Common myeloid progenitor, CD34-positive (primary cell): ENCODE results near the gene MAP3K15.

Experiments used
- CTCF ChIA-PET: fragments of 350-600 bp; sonication (Branson Sonifier 250); formaldehyde crosslinking; loops from one replicate; lab custom pipeline; 2021; ENCODE audit warnings: antibody characterized with exemption; lab: Charles Lee
- POLR2A ChIA-PET: fragments of 350-600 bp; sonication (Branson Sonifier 250); formaldehyde crosslinking; loops from one replicate; lab custom pipeline; 2021; ENCODE audit warnings: antibody characterized with exemption; lab: Charles Lee
- DNase-seq, 3 donors: peaks; one replicate each; pipeline versions ENCODE4 v3.0.0 to v3.0.0-alpha.2; 2013
- H3K27ac ChIP-seq, 2 experiments: 1 replicate in 1 of 2; 2 replicates in 1 of 2; pipeline ENCODE4 v1.7.0; 2013; ENCODE audit warnings: inconsistent platforms in 2 of 2, low read length in 2 of 2, mild to moderate bottlenecking in 2 of 2, low read depth in 1 of 2, moderate library complexity in 1 of 2; ENCODE audit not compliant: severe bottlenecking in 2 of 2, insufficient read depth in 1 of 2, poor library complexity in 1 of 2
- H3K27me3 ChIP-seq, 5 experiments: replicated peaks in 2 of 5; 1 replicate in 3 of 5; 2 replicates in 2 of 5; pipeline versions ENCODE4 v1.6.1 to v1.7.0; 2013; ENCODE audit warnings: low read length in 4 of 5, mild to moderate bottlenecking in 2 of 5, moderate library complexity in 2 of 5, inconsistent platforms in 1 of 5; ENCODE audit not compliant: insufficient read depth in 5 of 5, control insufficient read depth in 4 of 5
- H3K36me3 ChIP-seq, 4 experiments: 1 replicate in 2 of 4; 2 replicates in 2 of 4; pipeline versions ENCODE4 v1.6.1 to v1.7.0; 2013; ENCODE audit warnings: low read length in 3 of 4, control low read depth in 1 of 4, mild to moderate bottlenecking in 1 of 4; ENCODE audit not compliant: control insufficient read depth in 4 of 4, insufficient read depth in 4 of 4
- H3K4me1 ChIP-seq, 4 experiments: 1 replicate in 3 of 4; 2 replicates in 1 of 4; pipeline versions ENCODE4 v1.6.1 to v1.7.1; 2013; ENCODE audit warnings: low read length in 3 of 4, mild to moderate bottlenecking in 3 of 4, control low read depth in 1 of 4, inconsistent platforms in 1 of 4, moderate library complexity in 1 of 4; ENCODE audit not compliant: control insufficient read depth in 4 of 4, insufficient read depth in 4 of 4; ENCODE audit errors: control extremely low read depth in 1 of 4
- H3K4me3 ChIP-seq, 7 experiments: 1 replicate in 4 of 7; 2 replicates in 3 of 7; pipeline versions ENCODE4 v1.5.1 to v1.7.0; 2013; ENCODE audit warnings: mild to moderate bottlenecking in 7 of 7, low read length in 6 of 7, moderate library complexity in 6 of 7, inconsistent platforms in 2 of 7, low read depth in 2 of 7, control low read depth in 1 of 7; ENCODE audit not compliant: insufficient read depth in 4 of 7, control insufficient read depth in 1 of 7; ENCODE audit errors: extremely low read depth in 1 of 7
- H3K9me3 ChIP-seq, 5 experiments: 1 replicate in 4 of 5; 2 replicates in 1 of 5; pipeline versions ENCODE4 v1.6.1 to v1.7.1; 2013; ENCODE audit warnings: low read length in 4 of 5, mild to moderate bottlenecking in 2 of 5, inconsistent platforms in 1 of 5, low read depth in 1 of 5, moderate library complexity in 1 of 5; ENCODE audit not compliant: control insufficient read depth in 4 of 5, insufficient read depth in 2 of 5; ENCODE audit errors: control extremely low read depth in 1 of 5
- WGBS: methylation state at CpG from one replicate; pipeline ENCODE4 v1.1.5; 2013; ENCODE audit not compliant: insufficient coverage; 5-methylcytosine and 5-hydroxymethylcytosine counted together

Gene MAP3K15

DNA sequence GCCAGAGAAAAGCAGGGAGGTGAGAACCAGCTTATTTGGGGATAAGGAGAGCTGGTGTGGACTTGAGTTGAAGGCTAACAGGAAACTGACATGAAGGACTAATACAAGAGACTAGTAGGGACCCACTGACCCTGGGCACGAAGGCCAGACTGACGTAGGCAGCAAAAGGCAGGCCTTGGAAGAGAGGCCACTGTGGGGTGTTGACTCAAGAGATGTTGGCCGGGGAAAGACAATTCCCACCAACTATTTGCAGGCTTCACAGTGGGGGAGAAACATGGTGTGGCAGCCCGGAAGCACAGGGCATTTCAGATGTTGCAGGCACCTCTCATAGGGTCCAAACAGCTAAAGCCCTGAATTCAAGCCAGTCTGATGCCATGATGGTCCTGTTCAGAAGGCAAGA, 24.4 kb upstream of the MAP3K15 start:
- ChIA-PET POLR2A (no interaction called here), CTCF (interaction anchor here (0.9 kb wide), 1 partner anchor 175 kb away, joined by 4 read pairs; no protein-coding TSS in a partner anchor)
- peaks cover 0 to 5% (median 0%) of the 10 kb centered on the region in 5 experiments for H3K27me3 ChIP-seq
- H3K36me3 ChIP-seq = peaks cover 0 to 20% (median 9%) of the 10 kb centered on the region in 4 experiments
- no peak overlapping the region for H3K27ac ChIP-seq
- no peak overlapping the region for H3K4me3 ChIP-seq
- no peak for DNase-seq
- WGBS = 100% methylated on average over 1 of the region's 4 CpGs
- H3K4me1 ChIP-seq = no peaks in the 10 kb centered on the region
- H3K9me3 ChIP-seq = no peaks in the 10 kb centered on the region

DNA sequence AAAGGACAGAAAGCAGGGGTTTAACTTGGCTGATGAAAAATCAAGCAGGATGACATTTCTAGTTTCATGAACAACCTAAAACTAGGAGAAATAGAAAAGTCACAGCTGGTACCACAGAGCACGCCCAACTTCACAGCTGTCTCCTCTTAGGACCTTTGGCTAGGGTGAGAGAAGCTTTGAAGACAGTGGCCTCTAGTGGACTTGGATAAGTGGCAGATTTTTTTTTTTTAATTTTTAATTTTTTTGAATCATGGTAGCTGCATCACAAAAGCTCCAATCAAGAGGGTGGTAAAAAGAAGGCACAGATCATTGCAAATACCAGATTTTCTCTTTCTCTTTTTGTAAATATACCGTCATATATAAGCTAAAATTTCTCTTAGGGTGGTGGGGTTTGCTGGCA, 20.2 kb upstream of the MAP3K15 start:
- POLR2A ChIA-PET = no interaction called here
- H3K27ac ChIP-seq = no peak overlapping the region
- H3K4me1 ChIP-seq = no peaks in the 10 kb centered on the region
- peak; percentile 20 to 59 (median 57) for DNase-seq
- H3K36me3 ChIP-seq = peaks cover 0 to 7% (median 2%) of the 10 kb centered on the region in 4 experiments
- CTCF ChIA-PET = interaction anchor here (0.8 to 4.5 kb wide), 4 partner anchors 17 to 161 kb away, joined by 3 to 34 read pairs (median 10); no protein-coding TSS in a partner anchor
- H3K27me3 ChIP-seq = peaks cover 0 to 5% (median 0%) of the 10 kb centered on the region in 5 experiments
- no peak overlapping the region for H3K4me3 ChIP-seq
- no peaks in the 10 kb centered on the region for H3K9me3 ChIP-seq
- WGBS = 50% methylated on average over 1 of the region's 2 CpGs

DNA sequence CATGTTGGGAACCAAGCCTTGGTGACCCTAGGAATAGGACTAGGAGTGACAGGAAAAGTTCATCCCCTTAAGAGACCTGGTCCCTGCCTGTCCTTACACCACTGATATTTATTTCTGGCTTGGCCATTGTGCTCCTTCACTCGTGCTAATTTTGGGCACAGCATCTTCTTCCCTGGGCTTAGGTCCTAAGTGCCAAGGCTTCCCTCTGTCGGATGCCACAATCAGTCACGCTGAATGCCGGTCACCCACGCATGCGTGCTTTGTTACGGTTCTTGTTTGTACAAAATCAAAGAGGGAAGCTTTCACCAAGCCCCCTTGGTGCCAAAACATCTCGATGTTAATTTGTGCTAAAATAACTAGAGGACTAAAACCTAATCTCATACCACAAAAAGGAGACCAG, 17.4 kb upstream of the MAP3K15 start:
- Histone ChIP-seq H3K4me1 (no peaks in the 10 kb centered on the region), H3K4me3 (no peak overlapping the region), H3K27me3 (peaks cover 0 to 3% (median 0%) of the 10 kb centered on the region in 5 experiments), H3K27ac (no peak overlapping the region), H3K36me3 (peaks cover 0 to 3% (median 0%) of the 10 kb centered on the region in 4 experiments), H3K9me3 (no peaks in the 10 kb centered on the region)
- ChIA-PET POLR2A (interaction anchor here (0.7 kb wide), 1 partner anchor 56 kb away, joined by 3 read pairs; no protein-coding TSS in a partner anchor), CTCF (interaction anchor here (0.9 to 1.2 kb wide), 2 partner anchors 10 to 15 kb away, joined by 3 read pairs; no protein-coding TSS in a partner anchor)
- no peak for DNase-seq
- 95% methylated on average over 7 of the region's 8 CpGs for WGBS

DNA sequence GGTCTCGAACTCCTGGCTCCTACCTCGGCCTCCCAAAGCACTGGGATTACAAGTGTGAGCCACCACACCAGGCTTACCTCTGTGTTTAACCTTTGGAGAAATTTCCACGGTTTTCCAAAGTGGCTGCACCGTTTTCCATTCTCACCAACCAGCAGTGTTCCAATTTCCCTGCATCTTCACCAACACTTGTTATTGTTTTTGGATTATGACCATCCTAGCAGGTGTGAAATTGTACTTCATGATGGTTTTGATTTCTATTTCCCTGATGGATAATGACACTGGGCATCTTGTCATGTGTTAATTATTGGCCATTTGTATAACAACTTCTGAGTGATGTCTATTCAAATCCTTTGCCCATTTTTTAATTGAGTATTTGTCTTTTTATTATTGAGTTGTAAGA, 2.7 kb upstream of the MAP3K15 start:
- DNase-seq = no peak
- H3K27ac ChIP-seq = no peak overlapping the region
- peaks cover 0 to 1% (median 0%) of the 10 kb centered on the region in 5 experiments for H3K9me3 ChIP-seq
- H3K4me1 ChIP-seq = peaks cover 0 to 12% (median 2%) of the 10 kb centered on the region in 4 experiments
- 69% methylated on average over 2 of the region's 4 CpGs for WGBS
- H3K36me3 ChIP-seq = no peaks in the 10 kb centered on the region
- peaks cover 0 to 5% (median 3%) of the 10 kb centered on the region in 5 experiments for H3K27me3 ChIP-seq
- POLR2A ChIA-PET = no interaction called here
- CTCF ChIA-PET = interaction anchor here (0.9 to 1.2 kb wide), 4 partner anchors 15 to 147 kb away, joined by 3 to 4 read pairs (median 3); no protein-coding TSS in a partner anchor
- H3K4me3 ChIP-seq = no peak overlapping the region

DNA sequence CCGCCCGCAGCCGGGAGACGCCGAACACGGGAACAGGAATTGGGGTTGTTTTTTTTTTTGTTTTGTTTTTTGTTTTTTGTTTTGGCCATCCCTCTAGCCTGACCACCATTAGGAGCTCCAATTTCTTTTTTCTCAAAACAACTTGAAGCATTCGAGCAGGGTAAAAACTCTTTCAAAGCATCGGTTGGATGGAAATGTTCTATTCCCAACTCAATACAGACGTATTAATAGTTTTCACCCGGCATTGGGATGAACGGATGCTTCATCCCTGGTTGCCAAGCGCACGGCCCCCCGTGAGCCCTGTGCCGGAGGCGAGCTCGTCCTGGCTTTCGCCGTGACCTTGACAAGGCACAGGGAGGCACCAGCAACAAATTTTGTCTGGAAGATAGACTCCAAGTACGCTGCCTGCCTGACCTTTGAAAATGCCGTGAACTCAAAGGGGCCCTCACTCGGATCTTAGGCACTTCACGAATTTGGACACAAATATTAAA, 352 bp upstream of the MAP3K15 start:
- Histone ChIP-seq H3K9me3 (peaks cover 0 to 1% (median 0%) of the 10 kb centered on the region in 5 experiments), H3K4me1 (peaks cover 0 to 12% (median 2%) of the 10 kb centered on the region in 4 experiments), H3K27ac (no peak overlapping the region), H3K36me3 (no peaks in the 10 kb centered on the region), H3K4me3 (peak overlapping the region in 5 of 7 experiments; percentile 44 to 65 (median 50)), H3K27me3 (peaks cover 0 to 5% (median 3%) of the 10 kb centered on the region in 5 experiments)
- CTCF ChIA-PET = interaction anchor here (0.7 kb wide), 1 partner anchor 53 kb away, joined by 3 read pairs; no protein-coding TSS in a partner anchor
- 55% methylated on average over 16 of the region's 23 CpGs for WGBS
- peak in 2 of 3 donors; percentile 10 to 29 for DNase-seq
- POLR2A ChIA-PET = no interaction called here

DNA sequence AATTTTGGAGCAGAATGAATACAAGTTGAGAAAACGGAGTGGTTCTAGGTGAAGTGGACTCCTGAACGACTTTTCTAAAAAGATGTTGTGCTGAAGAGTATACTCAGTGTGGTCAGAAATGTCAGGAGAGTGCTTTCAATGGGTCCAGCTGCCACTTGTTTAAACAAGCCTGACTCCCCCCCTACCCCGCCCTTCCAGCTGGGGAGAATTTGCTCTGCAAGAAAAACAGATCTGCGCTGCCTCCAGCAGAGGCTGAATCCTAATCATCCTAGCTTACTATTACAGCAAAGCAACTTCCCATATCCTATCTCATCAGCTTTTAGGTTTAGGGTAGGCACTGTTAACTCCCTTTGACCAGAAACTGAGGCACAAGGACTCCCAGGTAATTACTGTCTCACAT, 1.9 kb downstream of the MAP3K15 start:
- WGBS = 44% methylated on average over 3 of the region's 4 CpGs
- Histone ChIP-seq H3K36me3 (no peaks in the 10 kb centered on the region), H3K4me3 (no peak overlapping the region), H3K27ac (no peak overlapping the region), H3K4me1 (peaks cover 0 to 12% (median 2%) of the 10 kb centered on the region in 4 experiments), H3K9me3 (no peaks in the 10 kb centered on the region), H3K27me3 (peaks cover 0 to 5% (median 3%) of the 10 kb centered on the region in 5 experiments)
- DNase-seq = peak in 2 of 3 donors; percentile 22 to 37
- CTCF ChIA-PET = interaction anchor here (0.7 kb wide), 1 partner anchor 138 kb away, joined by 4 read pairs; no protein-coding TSS in a partner anchor
- POLR2A ChIA-PET = no interaction called here

DNA sequence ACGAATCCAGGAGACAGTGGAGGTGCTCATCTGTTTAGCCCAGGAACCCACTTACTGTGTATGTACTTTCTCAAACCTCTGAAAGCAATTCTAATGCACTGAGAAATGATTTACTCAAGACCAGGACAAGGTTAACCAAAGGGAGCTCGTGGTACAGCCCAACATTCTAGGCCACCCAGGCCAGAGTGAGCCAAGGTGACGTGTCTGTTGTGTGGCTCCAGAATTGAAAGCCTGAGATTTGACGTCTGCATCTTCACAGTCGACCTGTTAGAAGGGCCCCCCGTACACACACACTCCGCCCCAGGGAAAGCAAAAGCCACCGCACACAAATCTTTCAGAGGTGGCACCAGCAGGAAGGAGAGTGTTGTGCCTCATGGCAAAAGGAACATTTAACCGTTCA, 2.3 kb downstream of the MAP3K15 start:
- POLR2A ChIA-PET = no interaction called here
- WGBS = 17% methylated on average over 5 of the region's 9 CpGs

More for the DNA sequence above, 2.3 kb downstream of the MAP3K15 start:
- Histone ChIP-seq H3K27me3 (peaks cover 0 to 5% (median 3%) of the 10 kb centered on the region in 5 experiments), H3K9me3 (no peaks in the 10 kb centered on the region), H3K27ac (no peak overlapping the region), H3K4me3 (no peak overlapping the region), H3K36me3 (no peaks in the 10 kb centered on the region), H3K4me1 (peaks cover 0 to 12% (median 2%) of the 10 kb centered on the region in 4 experiments)
- peak in 2 of 3 donors; percentile 13 to 25 for DNase-seq
- CTCF ChIA-PET = no interaction called here
